Measurements from ENCODE around the gene GNPTG. TPM values are rescaled to one million over a fixed set of nuclear protein-coding genes. Genes with fewer than 3 reads are reported as not detected.

The GNPTG gene
- total RNA-seq, 4 donors from 2014 or later = 51.1 to 117 (median 71.6) TPM

DNA sequence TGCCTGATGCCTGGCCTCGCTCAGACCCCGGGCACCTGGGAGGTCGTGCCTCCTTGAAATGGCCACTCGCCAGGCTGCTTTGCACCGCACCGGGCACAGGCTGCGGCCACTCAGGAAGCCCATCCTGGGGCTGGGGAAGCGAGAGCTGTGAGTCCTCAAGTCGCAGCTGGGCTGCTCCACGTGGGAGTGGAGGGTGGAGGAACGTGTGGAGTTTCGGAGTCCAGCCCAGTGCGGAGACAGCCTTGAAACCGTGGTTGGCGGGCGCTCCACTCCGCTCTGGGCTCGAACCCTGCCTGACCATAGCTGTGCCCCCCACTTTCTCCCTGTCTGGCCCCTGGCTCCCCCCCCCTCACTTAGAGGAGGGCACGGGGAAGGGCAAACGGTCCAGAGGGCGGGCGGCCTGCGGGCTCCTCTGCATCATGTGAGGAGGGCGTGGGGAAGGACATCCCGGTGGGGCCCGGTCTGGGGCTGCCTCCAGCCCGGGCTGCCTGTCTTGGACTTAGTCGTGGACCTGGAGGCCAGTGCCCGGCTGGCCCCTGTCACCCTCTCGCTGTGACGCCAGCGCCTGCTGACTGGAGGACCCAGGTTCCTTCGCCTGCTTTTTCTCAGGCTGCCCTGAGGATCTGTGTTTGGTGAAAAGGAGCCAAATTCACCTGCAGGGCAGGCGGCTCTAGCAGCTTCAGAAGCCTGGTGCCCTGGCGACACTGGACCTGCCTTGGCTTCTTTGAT lies 39.8 kb upstream of the GNPTG start:
- 24 to 28% methylated on average over 8 to 11 of the region's 35 CpGs for WGBS, 2 donors
- no peaks in the 10 kb centered on the region for H3K27me3 ChIP-seq
- peaks cover 0 to 37% (median 10%) of the 10 kb centered on the region in 3 donors for H3K36me3 ChIP-seq
- peak overlapping the region; percentile 44 to 78 (median 65) for H3K4me3 ChIP-seq
- peak overlapping the region in 1 of 4 donors; percentile 100 for H3K27ac ChIP-seq
- no peak for TF ChIP-seq POLR2A (IDR thresholded peaks at IDR 0.05)
- TF ChIP-seq, protein P1, sequence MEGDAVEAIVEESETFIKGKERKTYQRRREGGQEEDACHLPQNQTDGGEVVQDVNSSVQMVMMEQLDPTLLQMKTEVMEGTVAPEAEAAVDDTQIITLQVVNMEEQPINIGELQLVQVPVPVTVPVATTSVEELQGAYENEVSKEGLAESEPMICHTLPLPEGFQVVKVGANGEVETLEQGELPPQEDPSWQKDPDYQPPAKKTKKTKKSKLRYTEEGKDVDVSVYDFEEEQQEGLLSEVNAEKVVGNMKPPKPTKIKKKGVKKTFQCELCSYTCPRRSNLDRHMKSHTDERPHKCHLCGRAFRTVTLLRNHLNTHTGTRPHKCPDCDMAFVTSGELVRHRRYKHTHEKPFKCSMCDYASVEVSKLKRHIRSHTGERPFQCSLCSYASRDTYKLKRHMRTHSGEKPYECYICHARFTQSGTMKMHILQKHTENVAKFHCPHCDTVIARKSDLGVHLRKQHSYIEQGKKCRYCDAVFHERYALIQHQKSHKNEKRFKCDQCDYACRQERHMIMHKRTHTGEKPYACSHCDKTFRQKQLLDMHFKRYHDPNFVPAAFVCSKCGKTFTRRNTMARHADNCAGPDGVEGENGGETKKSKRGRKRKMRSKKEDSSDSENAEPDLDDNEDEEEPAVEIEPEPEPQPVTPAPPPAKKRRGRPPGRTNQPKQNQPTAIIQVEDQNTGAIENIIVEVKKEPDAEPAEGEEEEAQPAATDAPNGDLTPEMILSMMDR (IDR thresholded peaks at IDR 0.05) = no peak
- TF ChIP-seq EP300 (IDR thresholded peaks at IDR 0.05) = no peak
- DNase-seq (ENCODE audit: low spot score in 2 of 2) = no peak
- peaks cover 5 to 58% (median 27%) of the 10 kb centered on the region in 4 donors for H3K4me1 ChIP-seq
- no peaks in the 10 kb centered on the region for H3K9me3 ChIP-seq

DNA sequence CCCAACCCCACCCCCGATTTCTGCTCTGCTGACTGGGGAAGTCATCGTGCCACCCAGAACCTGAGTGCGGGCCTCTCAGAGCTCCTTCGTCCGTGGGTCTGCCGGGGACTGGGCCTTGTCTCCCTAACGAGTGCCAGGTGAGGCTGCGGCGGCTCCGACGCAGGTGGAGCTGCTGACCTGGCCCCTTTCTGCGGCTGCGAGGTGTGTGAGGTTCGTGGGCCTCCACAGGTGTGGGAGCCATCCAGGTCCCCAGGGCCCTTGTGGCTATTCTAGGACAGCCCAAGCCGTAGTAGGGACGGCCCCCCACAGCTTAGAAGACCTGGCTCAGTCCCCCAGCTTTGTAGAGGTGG lies 39.3 kb upstream of the GNPTG start:
- Histone ChIP-seq H3K4me3 (peak overlapping the region in 2 of 4 donors; percentile 44 to 78), H3K4me1 (peaks cover 5 to 58% (median 27%) of the 10 kb centered on the region in 4 donors), H3K36me3 (peaks cover 0 to 42% (median 15%) of the 10 kb centered on the region in 3 donors), H3K27ac (peak overlapping the region in 1 of 4 donors; percentile 100), H3K27me3 (no peaks in the 10 kb centered on the region), H3K9me3 (no peaks in the 10 kb centered on the region)
- TF ChIP-seq, protein P1 (IDR thresholded peaks at IDR 0.05) = no peak
- no peak for TF ChIP-seq EP300 (IDR thresholded peaks at IDR 0.05)
- no peak for TF ChIP-seq POLR2A (IDR thresholded peaks at IDR 0.05)
- no peak for DNase-seq (ENCODE audit: low spot score in 2 of 2)
- WGBS, 2 donors = 62 to 81% methylated on average over 3 to 15 of the region's 16 CpGs

DNA sequence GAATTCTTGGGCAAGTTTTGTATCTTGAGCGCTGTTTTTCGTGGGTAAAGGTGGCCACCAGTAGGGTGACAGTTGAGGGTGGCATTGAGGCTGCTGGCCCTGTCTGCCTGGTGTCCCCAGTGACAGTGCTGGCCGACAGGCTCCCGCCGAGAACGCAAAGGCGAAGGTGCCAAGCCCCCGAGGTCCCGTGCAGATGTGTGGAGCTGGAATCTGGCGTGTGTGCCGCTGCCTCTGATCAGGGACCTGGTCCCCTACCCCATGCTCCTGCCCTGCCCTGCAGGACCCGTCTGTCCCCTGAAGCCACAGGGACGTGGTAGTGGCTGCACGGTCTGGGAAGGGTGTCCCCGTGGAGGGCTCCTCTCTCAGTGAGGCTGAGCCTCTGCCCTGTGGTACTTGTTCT lies 38.8 kb upstream of the GNPTG start:
- 81 to 100% methylated on average over 1 to 13 of the region's 15 CpGs for WGBS, 2 donors
- Histone ChIP-seq H3K9me3 (no peaks in the 10 kb centered on the region), H3K36me3 (peaks cover 0 to 47% (median 19%) of the 10 kb centered on the region in 3 donors), H3K4me1 (peaks cover 5 to 58% (median 27%) of the 10 kb centered on the region in 4 donors), H3K27ac (no peak overlapping the region), H3K27me3 (no peaks in the 10 kb centered on the region), H3K4me3 (no peak overlapping the region)
- no peak for DNase-seq (ENCODE audit: low spot score in 2 of 2)
- TF ChIP-seq, protein P1 (IDR thresholded peaks at IDR 0.05) = no peak
- TF ChIP-seq POLR2A (IDR thresholded peaks at IDR 0.05) (no peak), EP300 (IDR thresholded peaks at IDR 0.05) (no peak)

DNA sequence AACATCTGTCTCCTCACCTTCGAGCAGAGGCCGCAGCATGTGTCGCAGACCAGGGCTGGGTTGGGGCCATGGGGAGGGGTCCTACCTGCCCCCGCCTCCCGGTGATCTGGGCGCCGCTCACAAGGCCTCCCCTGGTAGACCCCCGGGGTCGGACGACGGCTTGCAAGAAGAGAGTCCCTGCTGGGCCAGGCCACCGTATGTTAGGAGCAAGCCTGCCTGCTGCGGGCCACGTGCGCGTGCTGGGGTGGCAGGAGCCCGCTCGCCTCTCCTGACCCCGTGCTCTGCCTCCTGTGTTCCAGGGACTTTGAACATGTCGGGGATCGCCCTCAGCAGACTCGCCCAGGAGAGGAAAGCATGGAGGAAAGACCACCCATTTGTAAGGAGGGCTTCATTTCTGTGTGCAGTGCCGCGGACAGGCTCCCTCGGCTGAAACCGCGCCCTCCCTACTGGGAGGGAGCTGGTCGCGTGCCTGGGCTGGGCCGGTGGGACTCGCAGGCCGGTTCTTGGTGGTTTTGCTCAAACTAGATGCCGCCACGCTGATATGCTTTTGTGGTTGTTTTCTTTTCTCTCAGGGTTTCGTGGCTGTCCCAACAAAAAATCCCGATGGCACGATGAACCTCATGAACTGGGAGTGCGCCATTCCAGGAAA lies 37.9 kb upstream of the GNPTG start:
- Histone ChIP-seq H3K27me3 (no peaks in the 10 kb centered on the region), H3K4me3 (no peak overlapping the region), H3K27ac (no peak overlapping the region), H3K4me1 (peaks cover 5 to 50% (median 27%) of the 10 kb centered on the region in 4 donors), H3K9me3 (no peaks in the 10 kb centered on the region), H3K36me3 (peaks cover 0 to 56% (median 25%) of the 10 kb centered on the region in 3 donors)
- DNase-seq (ENCODE audit: low spot score in 2 of 2) = no peak
- 86 to 90% methylated on average over 29 to 37 of the region's 38 CpGs for WGBS, 2 donors
- TF ChIP-seq POLR2A (IDR thresholded peaks at IDR 0.05) = no peak
- TF ChIP-seq EP300 (IDR thresholded peaks at IDR 0.05) = no peak

DNA sequence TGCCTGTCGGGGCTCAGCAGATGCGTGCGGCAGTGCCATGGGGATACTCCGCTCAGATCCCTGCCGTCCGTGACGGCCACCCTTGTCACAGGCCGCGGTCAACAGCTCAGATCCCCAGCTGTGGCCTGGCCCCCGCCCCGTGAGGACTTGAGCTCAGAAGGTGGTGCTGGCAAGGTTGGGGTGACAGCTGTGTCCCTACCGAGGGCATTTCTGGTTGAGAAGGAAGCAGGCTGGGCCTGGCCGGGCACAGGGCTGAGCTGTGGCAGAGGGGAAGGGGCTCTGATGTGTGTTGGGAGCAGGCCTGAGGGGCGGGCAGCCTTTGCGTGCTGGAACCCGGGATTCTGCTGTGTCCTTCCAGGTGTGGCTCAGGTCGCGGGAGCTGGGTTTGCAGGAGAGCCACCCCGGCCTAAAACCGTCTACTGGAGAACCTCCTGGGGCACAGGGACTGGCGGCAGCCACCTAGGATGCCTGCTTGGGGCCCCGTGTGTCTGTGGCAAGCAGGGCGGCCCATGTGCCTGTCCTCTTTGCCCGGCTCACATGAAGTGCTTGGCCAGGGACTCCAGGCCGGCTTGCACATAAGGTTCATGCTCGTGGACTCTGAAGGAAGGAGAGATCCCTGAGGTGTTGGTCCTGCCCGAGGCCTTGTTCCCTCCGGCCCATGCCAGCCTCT lies 37.2 kb upstream of the GNPTG start:
- peaks cover 5 to 50% (median 27%) of the 10 kb centered on the region in 4 donors for H3K4me1 ChIP-seq
- TF ChIP-seq EP300 (IDR thresholded peaks at IDR 0.05) (no peak), POLR2A (IDR thresholded peaks at IDR 0.05) (no peak)
- TF ChIP-seq, protein P1 (IDR thresholded peaks at IDR 0.05) = no peak
- peaks cover 0 to 63% (median 32%) of the 10 kb centered on the region in 3 donors for H3K36me3 ChIP-seq
- no peak for DNase-seq (ENCODE audit: low spot score in 2 of 2)
- no peak overlapping the region for H3K27ac ChIP-seq
- no peak overlapping the region for H3K4me3 ChIP-seq
- H3K27me3 ChIP-seq = no peaks in the 10 kb centered on the region
- H3K9me3 ChIP-seq = no peaks in the 10 kb centered on the region
- 85 to 86% methylated on average over 20 to 24 of the region's 28 CpGs for WGBS, 2 donors
